ENCODE results near the gene TXNDC17. TPM values are rescaled to one million over a fixed set of nuclear protein-coding genes. Genes with fewer than 3 reads are reported as not detected.
"Not testable (repeated sequence)": the region's sequence is repeated elsewhere in the genome, so short reads cannot be mapped to it uniquely, and the experiment has no call there.

The TXNDC17 gene
- total RNA-seq, 3 donors from 2014 or later, result 125 to 145 (median 134) TPM

GRCh38 chr17:6643451-6644125 lies 2.7 kb downstream of the TXNDC17 start:
- H3K9me3 ChIP-seq, result no peaks in the 10 kb centered on the region
- H3K27me3 ChIP-seq, result no peaks in the 10 kb centered on the region
- peaks cover 5 to 19% of the 10 kb centered on the region in 2 donors for H3K4me1 ChIP-seq
- H3K4me3 ChIP-seq, result no peak overlapping the region
- DNase-seq (ENCODE audit: low spot score in 2 of 2), result no peak
- TF ChIP-seq POLR2A (IDR thresholded peaks at IDR 0.05) (no peak), POLR2AphosphoS5 (IDR thresholded peaks at IDR 0.05) (no peak)
- TF ChIP-seq, protein P1, sequence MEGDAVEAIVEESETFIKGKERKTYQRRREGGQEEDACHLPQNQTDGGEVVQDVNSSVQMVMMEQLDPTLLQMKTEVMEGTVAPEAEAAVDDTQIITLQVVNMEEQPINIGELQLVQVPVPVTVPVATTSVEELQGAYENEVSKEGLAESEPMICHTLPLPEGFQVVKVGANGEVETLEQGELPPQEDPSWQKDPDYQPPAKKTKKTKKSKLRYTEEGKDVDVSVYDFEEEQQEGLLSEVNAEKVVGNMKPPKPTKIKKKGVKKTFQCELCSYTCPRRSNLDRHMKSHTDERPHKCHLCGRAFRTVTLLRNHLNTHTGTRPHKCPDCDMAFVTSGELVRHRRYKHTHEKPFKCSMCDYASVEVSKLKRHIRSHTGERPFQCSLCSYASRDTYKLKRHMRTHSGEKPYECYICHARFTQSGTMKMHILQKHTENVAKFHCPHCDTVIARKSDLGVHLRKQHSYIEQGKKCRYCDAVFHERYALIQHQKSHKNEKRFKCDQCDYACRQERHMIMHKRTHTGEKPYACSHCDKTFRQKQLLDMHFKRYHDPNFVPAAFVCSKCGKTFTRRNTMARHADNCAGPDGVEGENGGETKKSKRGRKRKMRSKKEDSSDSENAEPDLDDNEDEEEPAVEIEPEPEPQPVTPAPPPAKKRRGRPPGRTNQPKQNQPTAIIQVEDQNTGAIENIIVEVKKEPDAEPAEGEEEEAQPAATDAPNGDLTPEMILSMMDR (IDR thresholded peaks at IDR 0.05), result no peak
- no peak overlapping the region for H3K27ac ChIP-seq
- intact Hi-C loops (cut with DNase I; ENCODE audit: low total_unique reads), result loop anchor here (2.0 kb wide), 1 partner anchor 55 kb away; no protein-coding TSS in a partner anchor
- no peaks in the 10 kb centered on the region for H3K36me3 ChIP-seq

DNA sequence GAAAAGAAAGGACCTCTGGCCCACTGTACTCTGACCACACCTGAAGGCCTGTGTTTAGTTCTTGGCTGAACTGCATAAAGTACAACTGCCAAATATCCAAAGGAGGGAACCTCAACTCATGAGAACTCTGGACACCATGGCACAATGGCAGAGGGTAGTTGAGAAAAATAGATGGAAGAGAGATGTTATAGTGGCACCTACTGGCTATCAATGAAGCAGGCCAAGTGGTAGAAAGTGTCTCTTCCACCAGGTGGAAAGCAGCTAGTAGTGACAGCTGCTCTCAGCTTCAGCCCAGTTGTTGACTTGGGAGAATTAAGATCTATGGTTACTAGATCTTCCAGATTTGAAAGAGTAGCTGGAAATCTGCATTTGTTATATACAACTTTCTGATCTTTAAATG lies 7.3 kb downstream of the TXNDC17 start:
- Histone ChIP-seq H3K4me3 (no peak overlapping the region), H3K9me3 (no peaks in the 10 kb centered on the region), H3K27ac (no peak overlapping the region), H3K4me1 (peaks cover 0 to 11% of the 10 kb centered on the region in 2 donors), H3K27me3 (no peaks in the 10 kb centered on the region), H3K36me3 (no peaks in the 10 kb centered on the region)
- intact Hi-C loops (cut with DNase I; ENCODE audit: low total_unique reads), result no loop called here
- TF ChIP-seq POLR2AphosphoS5 (IDR thresholded peaks at IDR 0.05) (no peak), POLR2A (IDR thresholded peaks at IDR 0.05) (no peak)
- TF ChIP-seq, protein P1 (IDR thresholded peaks at IDR 0.05), result no peak
- no peak for DNase-seq (ENCODE audit: low spot score in 2 of 2)

- Histone ChIP-seq H3K4me3 (peak within 1 kb of the TSS; percentile 75 to 87 (median 78)), H3K36me3 (no peaks in the 10 kb centered on the region), H3K4me1 (peaks cover 0 to 17% of the 10 kb centered on the region in 2 donors), H3K27ac (peak within 1 kb of the TSS; percentile 91 to 93), H3K27me3 (peaks cover 0 to 3% of the 10 kb centered on the region in 2 donors), H3K9me3 (no peaks in the 10 kb centered on the region)
- peak; percentile 91 to 94 for DNase-seq (ENCODE audit: low spot score in 2 of 2)
- intact Hi-C loops (cut with DNase I; ENCODE audit: low total_unique reads), result no loop called here
- TF ChIP-seq, protein P1 (IDR thresholded peaks at IDR 0.05), result no peak
- TF ChIP-seq POLR2AphosphoS5 (IDR thresholded peaks at IDR 0.05), result peak; percentile 53 to 94 (median 75)
- peak; percentile 52 for TF ChIP-seq POLR2A (IDR thresholded peaks at IDR 0.05)
Measured at GRCh38 chr17:6651354-6651918, 10.6 kb downstream of the TXNDC17 start, which contains the start of the genes C17orf100 and MED31. Gene C17orf100, plus strand, starts transcription at chr17:6651762. Its CDS starts 152 bp downstream, at chr17:6651914. Gene MED31, minus strand, starts transcription at chr17:6651605. Its CDS starts 77 bp downstream, at chr17:6651528.

DNA sequence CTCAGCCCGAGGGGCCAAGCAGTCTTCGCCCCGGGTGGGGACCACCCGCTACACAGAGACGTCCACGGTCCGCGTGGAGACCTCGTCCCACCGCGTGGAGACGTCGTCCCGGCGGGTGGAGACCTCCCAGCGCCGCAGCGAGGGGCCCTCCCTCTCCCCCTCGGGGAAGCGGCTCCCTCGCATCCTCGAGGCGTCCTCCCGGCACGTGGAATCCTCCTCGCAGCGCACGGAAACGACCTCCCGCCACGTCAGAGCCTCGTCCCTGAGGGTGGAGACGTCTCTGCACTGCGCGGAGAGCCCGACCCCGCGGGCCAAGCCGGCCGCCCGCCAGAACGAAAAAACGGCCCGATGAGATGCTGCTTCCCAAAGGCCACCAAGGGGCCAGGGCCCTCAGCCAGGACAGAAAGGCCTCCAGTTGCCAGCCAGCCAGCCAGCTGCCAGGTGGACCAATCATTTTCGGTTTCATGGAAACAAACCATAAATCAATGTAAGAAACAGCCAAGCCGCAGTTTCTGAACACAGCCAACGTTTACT lies 11.1 kb downstream of the TXNDC17 start:
- intact Hi-C loops (cut with DNase I; ENCODE audit: low total_unique reads), result no loop called here
- no peaks in the 10 kb centered on the region for H3K9me3 ChIP-seq
- peaks cover 0 to 17% of the 10 kb centered on the region in 2 donors for H3K4me1 ChIP-seq
- H3K27me3 ChIP-seq, result peaks cover 0 to 3% of the 10 kb centered on the region in 2 donors
- peak in 1 of 2 donors; percentile 56 for DNase-seq (ENCODE audit: low spot score in 2 of 2)
- H3K36me3 ChIP-seq, result no peaks in the 10 kb centered on the region
- H3K4me3 ChIP-seq, result peak overlapping the region; percentile 75 to 87 (median 78)
- no peak for TF ChIP-seq POLR2A (IDR thresholded peaks at IDR 0.05)
- peak in 2 of 3 donors; percentile 2 to 65 for TF ChIP-seq POLR2AphosphoS5 (IDR thresholded peaks at IDR 0.05)
- peak overlapping the region; percentile 91 to 93 for H3K27ac ChIP-seq

DNA sequence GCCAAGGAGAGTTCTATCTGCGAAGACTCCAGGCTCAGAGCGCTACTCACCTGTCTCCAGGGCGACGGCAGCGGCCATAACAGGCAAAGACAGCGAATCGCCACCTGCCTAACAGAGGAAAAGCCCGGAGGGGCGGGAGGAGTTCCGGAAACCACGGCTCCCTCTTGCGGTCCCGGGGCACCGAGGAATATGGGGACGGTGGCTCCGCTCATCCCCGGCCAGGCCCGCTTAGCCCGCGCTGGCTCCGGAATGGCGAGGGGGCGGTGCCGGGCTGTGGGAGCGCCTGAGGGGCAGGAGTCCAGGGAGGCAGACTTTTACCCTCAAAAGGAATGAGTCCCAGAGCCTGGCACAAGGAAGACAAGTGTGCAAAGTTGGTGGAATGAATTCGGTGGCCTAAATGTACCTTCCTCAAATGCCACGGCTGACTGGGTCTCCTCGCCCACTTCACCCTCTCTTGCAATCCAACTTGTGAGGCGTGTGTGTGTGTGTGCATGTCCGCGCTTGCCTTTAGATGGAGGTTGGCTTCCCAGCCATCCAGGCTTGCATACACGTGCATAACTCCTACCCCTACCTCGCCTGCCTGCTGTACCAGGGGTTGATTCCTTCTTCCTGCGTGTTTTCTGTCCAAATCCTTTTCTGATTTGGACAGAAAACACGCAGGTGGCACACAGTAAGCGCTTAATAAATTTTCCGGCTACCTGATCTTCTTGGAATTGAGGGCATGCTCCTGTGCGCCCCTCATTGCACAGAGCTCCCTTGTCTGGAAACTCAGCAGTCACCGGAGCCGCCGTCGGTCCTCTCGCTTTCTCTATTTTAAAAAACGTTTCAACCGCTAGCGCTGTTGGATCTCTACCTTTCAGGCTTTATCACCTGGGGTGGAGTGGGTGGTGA lies 14.2 kb downstream of the TXNDC17 start:
- Histone ChIP-seq H3K27me3 (peaks cover 0 to 3% of the 10 kb centered on the region in 2 donors), H3K36me3 (no peaks in the 10 kb centered on the region), H3K9me3 (no peaks in the 10 kb centered on the region), H3K27ac (peak overlapping the region; percentile 27 to 55), H3K4me1 (peaks cover 0 to 11% of the 10 kb centered on the region in 2 donors), H3K4me3 (peak overlapping the region in 2 of 3 donors; percentile 39 to 59)
- TF ChIP-seq, protein P1 (IDR thresholded peaks at IDR 0.05), result no peak
- TF ChIP-seq POLR2AphosphoS5 (IDR thresholded peaks at IDR 0.05) (no peak), POLR2A (IDR thresholded peaks at IDR 0.05) (no peak)
- peak in 1 of 2 donors; percentile 38 for DNase-seq (ENCODE audit: low spot score in 2 of 2)
- intact Hi-C loops (cut with DNase I; ENCODE audit: low total_unique reads), result no loop called here

- H3K27me3 ChIP-seq; H3K9me3 ChIP-seq; H3K27ac ChIP-seq; H3K4me1 ChIP-seq; intact Hi-C loops (cut with DNase I; ENCODE audit: low total_unique reads); DNase-seq (ENCODE audit: low spot score in 2 of 2); H3K36me3 ChIP-seq: not testable (repeated sequence)
- peak overlapping the region in 2 of 3 donors; percentile 39 to 59 for H3K4me3 ChIP-seq
Measured at GRCh38 chr17:6655732-6656361, 15.0 kb downstream of the TXNDC17 start.

Measured in breast epithelium (tissue), 4 donors.